Activated T-helper 17 cell treated with anti-CD3 and anti-CD28 coated beads, Interleukin-2, amount 50 U/mL, for 72 hours (primary cell): ENCODE results near the gene LMBRD1. TPM values are rescaled to one million over a fixed set of nuclear protein-coding genes. Genes with fewer than 3 reads are reported as not detected.

Experiments
- ATAC-seq: fragments of 150-1000 bp; cut with Tn5 transposase; replicated peaks from 2 replicates; pipeline ENCODE4 v1.10.0; 2021; ENCODE audit warnings: mild to moderate bottlenecking, moderate library complexity
- H3K27ac Mint-ChIP-seq: one replicate; pipeline ENCODE4 v1.8.0; 2022; ENCODE audit warnings: mixed read lengths
- H3K27me3 Mint-ChIP-seq: one replicate; pipeline ENCODE4 v1.8.0; 2022; ENCODE audit warnings: mixed read lengths
- H3K36me3 Mint-ChIP-seq: one replicate; pipeline ENCODE4 v1.8.0; 2022; ENCODE audit warnings: low read depth, mild to moderate bottlenecking, mixed read lengths
- H3K4me1 Mint-ChIP-seq: one replicate; pipeline ENCODE4 v1.8.0; 2022; ENCODE audit warnings: mixed read lengths
- H3K4me3 Mint-ChIP-seq: one replicate; pipeline ENCODE4 v1.8.0; 2022; ENCODE audit warnings: mild to moderate bottlenecking, mixed read lengths
- H3K9me3 Mint-ChIP-seq: one replicate; pipeline ENCODE4 v1.8.0; 2022; ENCODE audit warnings: mixed read lengths
- total RNA-seq, 2 donors: library from RNA; stranded (reverse); gene quantifications; one replicate each; pipeline ENCODE4 v1.2.3, GENCODE V29; 2022

Gene LMBRD1
- total RNA-seq, 2 donors from 2014 or later = 18.4 to 26.1 TPM

DNA sequence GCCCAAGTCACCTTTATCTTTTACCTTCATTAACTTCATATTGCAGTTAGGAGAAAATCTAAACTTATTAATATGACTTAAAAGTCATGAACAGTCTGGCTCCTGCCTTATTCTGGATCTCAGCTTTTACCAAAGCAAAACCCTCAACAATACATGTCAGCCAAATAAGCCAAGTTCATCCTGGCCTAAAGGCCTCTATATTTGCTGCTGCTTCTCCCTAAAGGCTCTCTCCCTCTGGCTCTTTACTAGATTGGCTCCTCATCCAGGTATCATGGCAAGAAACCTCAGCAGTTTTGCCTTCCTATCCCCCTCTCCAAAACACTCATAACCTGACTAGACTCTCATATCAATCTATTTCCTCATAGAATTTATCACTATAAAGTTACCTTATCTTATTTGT lies 11.1 kb downstream of the LMBRD1 start:
- Mint-ChIP-seq H3K9me3 (no peaks in the 10 kb centered on the region), H3K27me3 (no peaks in the 10 kb centered on the region), H3K4me1 (peaks cover 25% of the 10 kb centered on the region), H3K27ac (no peak overlapping the region), H3K4me3 (no peak overlapping the region), H3K36me3 (peaks cover 60% of the 10 kb centered on the region)
- ATAC-seq = no peak

DNA sequence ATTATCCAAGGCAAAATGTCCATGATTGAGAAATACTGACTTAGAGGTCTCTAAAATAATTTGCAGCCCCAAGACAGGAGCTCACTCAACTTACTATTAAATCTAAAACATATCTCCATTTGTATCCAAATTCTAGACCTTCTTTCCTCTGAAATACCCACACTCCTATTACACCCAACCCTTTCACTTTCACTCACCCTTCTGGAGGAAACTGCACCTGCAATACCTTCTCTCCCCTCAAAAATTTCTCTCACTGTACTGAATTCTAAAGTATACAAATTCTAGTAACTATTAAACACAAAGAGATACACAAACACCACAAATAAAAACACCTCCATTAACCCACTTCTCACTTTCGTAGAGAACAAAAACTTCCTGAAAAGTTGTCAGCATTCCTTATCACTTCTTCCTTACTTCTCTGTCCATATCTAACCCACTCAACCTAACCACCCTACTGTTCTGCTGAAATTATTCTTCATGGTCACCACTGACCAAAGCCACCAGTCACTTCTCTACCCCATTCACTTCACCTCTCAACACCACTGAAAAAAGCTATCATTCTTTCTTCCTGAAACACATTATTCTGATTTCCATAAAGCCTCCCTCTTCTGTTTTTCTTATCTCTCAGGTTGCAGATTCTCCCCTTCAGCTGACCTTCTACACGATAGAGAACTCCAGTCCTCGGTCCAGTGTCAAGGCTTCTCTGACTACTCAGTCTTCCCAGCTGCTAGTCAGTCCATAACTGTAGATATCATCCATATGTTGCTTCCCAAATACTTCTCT lies 12.0 kb downstream of the LMBRD1 start:
- no peak for ATAC-seq
- Mint-ChIP-seq H3K36me3 (peaks cover 60% of the 10 kb centered on the region), H3K4me3 (no peak overlapping the region), H3K4me1 (peaks cover 22% of the 10 kb centered on the region), H3K9me3 (no peaks in the 10 kb centered on the region), H3K27me3 (no peaks in the 10 kb centered on the region), H3K27ac (peak overlapping the region; percentile 3)

DNA sequence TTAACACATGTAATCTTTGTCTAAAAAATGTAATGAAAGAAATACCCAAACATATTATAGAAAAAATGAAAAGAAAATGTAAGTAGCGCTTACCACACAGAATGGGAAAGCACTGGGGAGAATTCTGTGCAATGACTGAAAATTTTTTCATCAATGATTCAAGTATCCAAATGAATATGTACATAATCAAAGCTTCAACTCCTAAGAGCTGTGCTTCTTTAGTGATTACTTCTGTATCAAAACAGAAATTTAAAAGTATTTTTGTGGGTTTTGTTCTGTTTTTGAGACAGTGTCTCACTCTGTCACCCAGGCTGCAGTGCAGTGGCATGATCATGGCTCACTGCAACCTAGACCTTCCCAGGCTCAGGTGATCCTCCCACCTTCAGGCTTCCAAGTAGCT lies 13.7 kb downstream of the LMBRD1 start:
- Mint-ChIP-seq H3K4me1 (peaks cover 21% of the 10 kb centered on the region), H3K27ac (no peak overlapping the region), H3K4me3 (no peak overlapping the region), H3K27me3 (no peaks in the 10 kb centered on the region), H3K36me3 (peaks cover 58% of the 10 kb centered on the region), H3K9me3 (no peaks in the 10 kb centered on the region)
- peak; percentile 63 for ATAC-seq

- ATAC-seq = peak; percentile 57
- Mint-ChIP-seq H3K4me1 (peaks cover 17% of the 10 kb centered on the region), H3K27me3 (no peaks in the 10 kb centered on the region), H3K4me3 (no peak overlapping the region), H3K9me3 (no peaks in the 10 kb centered on the region), H3K36me3 (peaks cover 65% of the 10 kb centered on the region), H3K27ac (peak overlapping the region; percentile 3)
Observed at GRCh38 chr6:69780585-69781178, 16.1 kb downstream of the LMBRD1 start.

GRCh38 chr6:69775941-69776340 lies 20.9 kb downstream of the LMBRD1 start:
- ATAC-seq = no peak
- peaks cover 26% of the 10 kb centered on the region for H3K4me1 Mint-ChIP-seq
- H3K27me3 Mint-ChIP-seq = no peaks in the 10 kb centered on the region
- H3K4me3 Mint-ChIP-seq = no peak overlapping the region
- H3K27ac Mint-ChIP-seq = no peak overlapping the region
- peaks cover 77% of the 10 kb centered on the region for H3K36me3 Mint-ChIP-seq
- H3K9me3 Mint-ChIP-seq = no peaks in the 10 kb centered on the region

GRCh38 chr6:69775585-69775849 lies 21.3 kb downstream of the LMBRD1 start:
- H3K36me3 Mint-ChIP-seq = peaks cover 77% of the 10 kb centered on the region
- no peak overlapping the region for H3K27ac Mint-ChIP-seq
- H3K4me3 Mint-ChIP-seq = no peak overlapping the region
- no peaks in the 10 kb centered on the region for H3K27me3 Mint-ChIP-seq
- no peak for ATAC-seq
- H3K4me1 Mint-ChIP-seq = peaks cover 27% of the 10 kb centered on the region
- no peaks in the 10 kb centered on the region for H3K9me3 Mint-ChIP-seq

- no peak overlapping the region for H3K27ac Mint-ChIP-seq
Observed at GRCh38 chr6:69774740-69775584, 21.8 kb downstream of the LMBRD1 start.

DNA sequence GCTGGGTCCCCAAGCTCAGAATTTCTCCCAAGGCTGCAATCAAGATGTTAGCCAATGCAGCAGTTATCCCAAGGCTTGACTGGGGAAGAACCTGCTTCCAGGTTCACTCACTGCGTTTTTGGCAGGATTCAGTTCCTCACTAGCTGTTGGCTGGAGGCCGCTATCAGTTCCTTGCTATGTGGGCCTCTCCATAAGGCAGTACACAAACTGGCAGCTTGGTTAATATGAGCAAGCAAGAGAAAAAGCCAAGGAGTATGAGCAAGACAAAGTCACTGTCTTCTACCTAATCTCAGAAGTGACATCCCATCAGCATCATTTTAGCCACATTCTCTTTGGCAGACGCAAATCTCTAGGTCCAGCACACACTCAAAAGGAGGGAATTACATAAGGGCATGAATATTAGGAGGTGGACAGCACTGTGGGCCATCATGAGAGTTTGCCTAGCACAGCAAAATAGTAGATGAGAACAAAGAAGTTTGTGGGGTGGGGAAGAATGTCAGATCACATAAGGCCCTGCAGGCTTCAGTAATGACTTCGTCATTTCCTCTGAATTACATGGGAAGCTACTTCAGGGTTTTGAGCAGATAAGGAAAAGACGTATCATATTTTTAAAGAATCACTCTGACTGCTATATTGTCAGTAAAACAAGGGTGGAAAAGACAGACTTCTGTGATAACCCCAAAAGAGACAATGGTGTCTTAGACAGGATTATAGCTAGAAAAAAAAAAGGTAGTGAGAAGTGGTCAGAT lies 25.5 kb downstream of the LMBRD1 start:
- Mint-ChIP-seq H3K27ac (peak overlapping the region; percentile 71), H3K4me1 (peaks cover 31% of the 10 kb centered on the region), H3K4me3 (peak overlapping the region; percentile 18), H3K27me3 (no peaks in the 10 kb centered on the region), H3K9me3 (no peaks in the 10 kb centered on the region), H3K36me3 (peaks cover 53% of the 10 kb centered on the region)
- ATAC-seq = peak; percentile 65

More at GRCh38 chr6:69774740-69775584, 21.8 kb downstream of the LMBRD1 start:
- Mint-ChIP-seq H3K4me3 (no peak overlapping the region), H3K9me3 (no peaks in the 10 kb centered on the region), H3K36me3 (peaks cover 77% of the 10 kb centered on the region), H3K27me3 (no peaks in the 10 kb centered on the region), H3K4me1 (peaks cover 25% of the 10 kb centered on the region)
- ATAC-seq = no peak

DNA sequence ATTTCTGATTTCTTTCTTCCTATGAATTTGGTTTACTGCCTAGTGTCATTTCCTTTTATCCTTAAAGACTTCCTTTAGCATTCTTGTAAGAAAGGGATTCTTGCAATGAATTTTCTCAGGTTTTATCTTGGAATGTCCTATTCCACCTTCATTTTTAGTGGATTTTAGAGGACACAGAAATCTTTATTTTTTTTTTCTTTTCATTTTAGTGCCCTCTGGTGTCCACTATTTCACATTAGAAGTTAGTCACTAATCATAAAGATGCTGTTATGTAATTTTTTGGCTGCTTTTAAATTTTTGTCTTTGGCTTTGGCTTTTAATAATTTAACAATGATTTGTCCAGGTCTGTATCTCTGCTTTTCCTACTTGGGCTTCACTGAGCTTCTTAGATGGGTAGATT lies 28.1 kb downstream of the LMBRD1 start:
- H3K9me3 Mint-ChIP-seq = no peaks in the 10 kb centered on the region
- H3K27ac Mint-ChIP-seq = no peak overlapping the region
- no peak for ATAC-seq
- H3K36me3 Mint-ChIP-seq = peaks cover 46% of the 10 kb centered on the region
- H3K4me1 Mint-ChIP-seq = peaks cover 29% of the 10 kb centered on the region
- no peak overlapping the region for H3K4me3 Mint-ChIP-seq
- H3K27me3 Mint-ChIP-seq = no peaks in the 10 kb centered on the region

- Mint-ChIP-seq H3K27me3 (no peaks in the 10 kb centered on the region), H3K4me1 (peaks cover 20% of the 10 kb centered on the region), H3K4me3 (no peak overlapping the region), H3K27ac (no peak overlapping the region), H3K9me3 (no peaks in the 10 kb centered on the region), H3K36me3 (peaks cover 25% of the 10 kb centered on the region)
- ATAC-seq = no peak
Observed at GRCh38 chr6:69763763-69764162, 33.0 kb downstream of the LMBRD1 start.

DNA sequence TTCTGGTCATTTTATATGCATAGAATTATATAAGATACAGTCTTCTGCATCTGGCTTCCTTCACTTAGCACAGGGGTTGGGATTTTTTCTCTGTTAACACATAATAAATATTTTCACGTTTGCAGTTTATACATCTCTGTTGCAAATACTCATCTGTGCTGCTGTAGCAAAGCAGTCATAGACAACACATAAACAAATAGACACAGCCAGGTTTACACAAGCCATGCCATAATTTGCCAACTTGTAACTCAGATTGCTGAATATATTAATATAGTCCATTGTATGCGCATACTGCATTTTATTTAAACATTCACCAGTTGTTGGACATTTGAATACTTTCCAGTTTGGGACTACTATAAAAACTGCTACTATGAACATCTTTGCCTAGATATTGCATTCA lies 35.0 kb downstream of the LMBRD1 start:
- peaks cover 24% of the 10 kb centered on the region for H3K36me3 Mint-ChIP-seq
- H3K4me3 Mint-ChIP-seq = no peak overlapping the region
- no peak for ATAC-seq
- H3K4me1 Mint-ChIP-seq = peaks cover 26% of the 10 kb centered on the region
- H3K27me3 Mint-ChIP-seq = no peaks in the 10 kb centered on the region
- H3K27ac Mint-ChIP-seq = no peak overlapping the region
- no peaks in the 10 kb centered on the region for H3K9me3 Mint-ChIP-seq

DNA sequence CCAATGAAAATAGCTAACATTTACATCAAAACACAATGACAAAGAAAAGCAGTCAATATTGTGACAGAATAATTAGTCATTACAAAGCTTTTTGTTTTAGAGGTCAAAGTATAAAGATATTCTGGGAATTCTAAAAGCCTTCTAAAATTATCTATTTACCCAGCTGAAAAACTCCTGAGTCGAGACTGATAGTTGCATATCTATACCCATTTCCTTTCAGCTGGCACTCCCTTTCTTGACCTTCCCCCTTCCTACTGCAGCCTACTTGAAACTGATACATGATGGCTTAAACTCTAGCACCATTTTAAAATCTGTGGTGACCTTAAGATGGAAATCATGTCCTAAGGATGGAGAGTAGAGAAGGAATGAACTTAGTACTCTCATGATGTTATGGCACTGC lies 38.6 kb downstream of the LMBRD1 start:
- H3K9me3 Mint-ChIP-seq = no peaks in the 10 kb centered on the region
- peaks cover 16% of the 10 kb centered on the region for H3K4me1 Mint-ChIP-seq
- no peaks in the 10 kb centered on the region for H3K27me3 Mint-ChIP-seq
- H3K4me3 Mint-ChIP-seq = peak overlapping the region; percentile 13
- no peak for ATAC-seq
- H3K36me3 Mint-ChIP-seq = peaks cover 26% of the 10 kb centered on the region
- H3K27ac Mint-ChIP-seq = no peak overlapping the region

GRCh38 chr6:69756907-69757306 lies 39.9 kb downstream of the LMBRD1 start:
- Mint-ChIP-seq H3K27ac (no peak overlapping the region), H3K27me3 (no peaks in the 10 kb centered on the region), H3K4me3 (no peak overlapping the region), H3K9me3 (no peaks in the 10 kb centered on the region), H3K36me3 (peaks cover 13% of the 10 kb centered on the region), H3K4me1 (peaks cover 11% of the 10 kb centered on the region)
- no peak for ATAC-seq

- no peak overlapping the region for H3K27ac Mint-ChIP-seq
- H3K4me1 Mint-ChIP-seq = peaks cover 10% of the 10 kb centered on the region
- peaks cover 14% of the 10 kb centered on the region for H3K36me3 Mint-ChIP-seq
- ATAC-seq = no peak
- H3K4me3 Mint-ChIP-seq = no peak overlapping the region
- H3K27me3 Mint-ChIP-seq = no peaks in the 10 kb centered on the region
- no peaks in the 10 kb centered on the region for H3K9me3 Mint-ChIP-seq
Observed at GRCh38 chr6:69756366-69756765, 40.4 kb downstream of the LMBRD1 start.
